Stomach (tissue), 4 donors: ENCODE data around the gene RBM44.

Experiments used
- CTCF ChIP-seq, 7 experiments: fragments of 450-650 bp in 4 of 7; fragments of 200-600 bp in 3 of 7; sonication (generic) in 3 of 7; IDR thresholded peaks; one replicate each; pipeline ENCODE4 v1.5.1; 2016 to 2019; ENCODE audit warnings: antibody characterized with exemption in 7 of 7, control low read depth in 2 of 7, mild to moderate bottlenecking in 1 of 7
- POLR2A ChIP-seq, 4 donors: fragments of 450-650 bp; IDR thresholded peaks; one replicate each; pipeline ENCODE4 v1.6.1; 2016; ENCODE audit warnings: antibody characterized with exemption in 4 of 4, control low read depth in 2 of 4, mild to moderate bottlenecking in 1 of 4, moderate library complexity in 1 of 4
- POLR2AphosphoS5 ChIP-seq, 3 donors: sonication (generic); formaldehyde crosslinking; IDR thresholded peaks; one replicate each; pipeline ENCODE4 v1.6.1; 2016; ENCODE audit warnings: antibody characterized with exemption in 3 of 3

- TF ChIP-seq CTCF (IDR thresholded peaks at IDR 0.05) (no peak), POLR2A (IDR thresholded peaks at IDR 0.05) (no peak), POLR2AphosphoS5 (IDR thresholded peaks at IDR 0.05) (no peak)
Measured at GRCh38 chr2:237759176-237759575, 39.4 kb upstream of the RBM44 start.
